DMS114 treated with DMSO at 0.1 percent for 48 hours (cell line): Measurements from ENCODE around the gene KIAA1755.
"Not testable (repeated sequence)": the region's sequence is repeated elsewhere in the genome, so short reads cannot be mapped to it uniquely, and the experiment has no call there.

Source experiments
- DNase-seq: peaks from one replicate; lab custom pipeline; 2025; ENCODE audit not compliant: unreplicated experiment; lab: John Stamatoyannopoulos, UW

The KIAA1755 gene

DNA sequence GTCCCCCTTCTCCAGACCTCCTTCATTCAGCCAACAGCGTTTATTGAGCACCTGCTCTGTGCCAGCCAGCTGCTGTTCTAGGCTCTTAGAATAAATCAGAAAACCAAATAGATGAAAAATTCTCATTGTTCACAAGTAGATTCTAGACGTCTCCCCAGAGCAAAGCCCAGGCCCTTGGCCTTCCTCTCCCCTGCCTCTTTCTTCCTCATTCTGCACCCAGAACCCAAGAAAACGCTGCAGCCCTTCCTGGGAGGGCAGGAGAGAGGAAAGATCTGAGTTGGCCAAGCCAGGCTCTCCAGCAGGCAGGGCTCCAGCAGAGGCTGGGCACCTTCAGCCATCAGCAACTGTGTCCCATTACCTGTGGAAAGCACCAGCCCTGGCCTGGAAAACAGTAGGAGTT is 31.4 kb upstream of the KIAA1755 start:
- DNase-seq = no peak

GRCh38 chr20:38290829-38291814 is 30.6 kb upstream of the KIAA1755 start:
- no peak for DNase-seq

GRCh38 chr20:38286586-38287531 is 26.3 kb upstream of the KIAA1755 start:
- no peak for DNase-seq

DNA sequence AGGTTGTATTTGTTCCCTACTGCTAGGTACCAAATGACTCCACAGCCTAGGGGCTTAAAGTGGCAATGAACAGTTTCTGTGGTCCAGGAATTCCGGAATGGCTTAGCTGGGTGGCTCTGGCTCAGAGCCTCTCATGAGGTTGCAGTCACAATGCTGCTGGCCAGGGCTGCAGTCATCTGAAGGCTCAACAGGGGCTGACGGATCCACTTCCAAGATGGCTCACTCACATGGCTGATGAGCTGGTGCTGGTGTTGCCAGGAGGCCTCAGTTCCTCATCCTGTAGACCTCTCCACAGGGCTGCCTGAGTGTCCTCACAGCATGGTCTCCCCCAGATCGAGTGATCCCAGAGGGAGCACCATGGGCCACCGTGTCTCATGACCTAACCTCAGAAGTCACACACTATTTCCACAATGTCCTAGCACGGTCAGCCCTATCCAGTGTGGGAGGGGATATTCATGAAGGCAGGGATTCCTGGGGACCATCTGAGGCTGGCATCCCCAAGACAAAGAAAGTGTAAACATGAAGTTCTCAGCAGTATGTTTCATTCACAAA is 24.4 kb upstream of the KIAA1755 start:
- no peak for DNase-seq

DNA sequence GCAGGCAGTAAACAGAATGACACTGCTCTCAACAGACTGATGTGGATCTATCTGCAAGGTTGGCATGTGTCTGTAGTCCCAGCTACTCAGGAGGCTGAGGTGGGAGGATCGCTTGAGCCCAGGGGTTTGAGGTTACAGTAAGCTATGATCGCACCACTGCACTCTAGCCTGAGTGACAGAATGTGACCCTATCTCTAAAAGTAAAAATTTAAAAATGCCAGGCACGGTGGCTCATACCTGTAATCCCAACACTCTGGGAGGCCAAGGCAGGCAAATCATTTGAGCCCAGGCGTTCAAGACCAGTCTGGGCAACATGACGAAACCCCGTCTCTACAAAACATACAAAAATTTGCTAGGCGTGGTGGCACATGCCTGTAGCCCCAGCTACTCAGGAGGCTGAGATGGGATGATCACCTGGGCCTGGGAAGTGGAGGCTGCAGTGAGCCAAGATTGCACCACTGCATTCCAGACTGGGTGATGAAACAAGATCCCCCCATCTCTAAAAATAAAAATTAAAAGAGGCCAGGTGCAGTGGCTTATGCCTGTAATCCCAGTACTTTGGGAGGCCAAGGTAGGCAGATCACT is 23.6 kb upstream of the KIAA1755 start:
- not testable (repeated sequence) for DNase-seq

DNA sequence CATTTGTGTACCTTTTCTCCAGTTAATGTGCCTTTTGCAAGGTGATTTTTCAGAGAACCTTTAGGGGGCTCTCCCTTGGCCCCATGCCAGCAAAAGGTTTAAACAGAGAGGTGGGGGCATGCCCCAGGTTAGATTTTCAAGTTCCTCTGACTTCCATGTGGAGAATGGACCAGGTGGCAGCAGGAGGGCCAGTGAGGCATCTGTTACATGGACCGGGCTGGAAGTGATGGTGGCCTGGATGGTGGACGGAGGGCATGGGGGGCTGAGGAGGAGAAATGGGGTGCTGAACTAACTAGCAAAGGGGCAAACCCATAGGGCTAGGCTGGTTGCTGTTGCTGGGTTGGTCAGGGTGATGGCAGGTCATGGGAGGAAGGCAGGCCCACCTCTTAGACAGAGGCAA is 22.7 kb upstream of the KIAA1755 start:
- DNase-seq = no peak

DNA sequence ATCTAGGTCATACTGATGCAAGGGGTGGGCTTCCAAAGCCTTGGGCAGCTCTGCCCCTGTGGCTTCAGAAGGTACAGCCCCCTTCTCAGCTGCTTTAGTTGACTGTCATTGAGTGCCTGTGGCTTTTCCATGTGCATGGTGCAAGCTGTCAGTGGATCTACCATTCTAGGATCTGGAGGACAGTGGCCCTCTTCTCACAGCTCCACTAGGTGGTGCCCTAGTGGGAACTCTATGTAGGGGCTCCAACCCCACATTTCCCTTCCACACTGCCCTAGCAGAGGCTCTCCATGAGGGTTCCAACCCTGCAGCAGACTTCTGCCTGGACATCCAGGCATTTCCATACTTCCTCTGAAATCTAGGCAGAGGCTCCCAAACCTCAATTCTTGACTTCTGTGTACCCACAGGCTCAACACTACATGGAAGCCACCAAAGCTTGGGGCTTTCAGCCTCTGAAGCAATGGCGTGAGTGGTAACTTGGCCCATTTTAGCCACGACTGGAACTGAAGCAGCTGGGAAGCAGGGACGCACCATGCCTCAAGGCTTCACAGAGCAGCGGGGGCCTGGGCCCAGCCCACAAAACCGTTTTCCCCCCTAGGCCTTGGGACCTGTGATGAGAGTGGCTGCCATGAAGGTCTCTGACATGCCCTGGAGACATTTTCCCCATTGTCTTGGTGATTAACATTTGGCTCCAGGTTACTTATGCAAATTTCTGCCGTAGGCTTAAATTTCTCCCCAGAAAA is 20.8 kb upstream of the KIAA1755 start:
- DNase-seq = not testable (repeated sequence)

DNA sequence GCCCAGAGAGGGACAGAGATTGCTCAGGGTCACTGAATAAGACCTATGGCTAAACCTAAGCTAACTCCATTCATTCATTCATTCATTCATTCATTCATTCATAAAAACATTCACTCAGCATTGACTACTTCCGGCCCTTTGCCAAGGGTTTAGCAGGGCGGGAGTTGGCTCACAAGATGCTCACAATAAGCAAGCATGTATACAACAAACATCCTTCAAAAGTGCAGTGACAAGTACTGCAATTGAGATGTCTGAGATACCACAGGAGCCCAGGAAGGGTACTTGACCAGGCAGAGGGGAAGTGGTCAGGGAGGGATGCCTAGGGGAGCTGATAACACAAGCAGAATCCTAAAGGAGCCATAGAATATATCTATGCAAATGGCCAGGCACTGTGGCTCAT is 18.2 kb upstream of the KIAA1755 start:
- no peak for DNase-seq

- no peak for DNase-seq
Observed at GRCh38 chr20:38278131-38278530, 17.6 kb upstream of the KIAA1755 start.

GRCh38 chr20:38277691-38278090 is 17.2 kb upstream of the KIAA1755 start:
- no peak for DNase-seq

DNA sequence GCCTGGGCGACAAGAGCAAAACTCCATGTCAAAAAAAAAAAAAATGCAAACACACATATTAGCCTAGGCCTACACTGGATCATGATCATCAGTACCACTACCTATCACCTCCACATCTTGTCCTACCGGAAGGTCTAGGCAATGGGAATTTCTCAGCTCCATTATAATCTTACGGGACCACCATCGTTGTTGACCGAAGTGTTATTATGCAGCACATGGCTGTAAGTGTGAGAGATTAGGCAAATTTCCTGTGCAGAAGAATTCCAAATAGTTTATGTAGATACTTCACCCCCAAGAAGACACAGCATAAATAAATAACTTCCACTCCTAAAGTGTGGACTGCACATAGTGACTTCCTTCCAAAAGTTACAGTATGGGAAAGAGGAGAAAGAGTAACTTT is 16.8 kb upstream of the KIAA1755 start:
- no peak for DNase-seq

- no peak for DNase-seq
Observed at GRCh38 chr20:38275815-38276550, 15.4 kb upstream of the KIAA1755 start.

- DNase-seq = no peak
Observed at GRCh38 chr20:38272961-38273360, 12.4 kb upstream of the KIAA1755 start.

- no peak for DNase-seq
Observed at GRCh38 chr20:38272398-38272797, 11.9 kb upstream of the KIAA1755 start.

DNA sequence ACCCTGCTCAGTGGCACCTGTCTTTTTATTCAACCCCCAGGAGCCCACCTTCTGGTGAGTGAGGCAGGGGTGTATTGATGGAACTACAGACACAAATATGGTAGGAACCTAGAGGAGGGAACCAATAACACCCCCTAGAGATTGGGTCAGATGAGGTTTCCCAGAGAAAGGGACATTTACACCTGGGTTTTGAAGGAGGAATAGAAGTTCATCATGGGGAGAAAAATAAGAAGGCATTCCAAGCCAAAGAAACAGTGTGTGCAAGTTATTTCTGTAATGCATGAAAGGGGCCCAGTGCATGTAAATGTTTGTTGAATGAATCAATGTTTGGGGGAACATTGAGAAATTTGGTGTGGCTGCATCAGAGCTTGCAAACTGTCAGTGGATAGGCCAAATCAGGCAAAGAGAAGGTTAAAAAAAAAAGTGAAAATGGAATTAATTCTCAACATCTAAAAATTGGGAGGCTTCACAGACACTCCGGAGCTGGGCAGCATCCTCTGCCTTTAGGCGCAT is 11.1 kb upstream of the KIAA1755 start:
- no peak for DNase-seq

DNA sequence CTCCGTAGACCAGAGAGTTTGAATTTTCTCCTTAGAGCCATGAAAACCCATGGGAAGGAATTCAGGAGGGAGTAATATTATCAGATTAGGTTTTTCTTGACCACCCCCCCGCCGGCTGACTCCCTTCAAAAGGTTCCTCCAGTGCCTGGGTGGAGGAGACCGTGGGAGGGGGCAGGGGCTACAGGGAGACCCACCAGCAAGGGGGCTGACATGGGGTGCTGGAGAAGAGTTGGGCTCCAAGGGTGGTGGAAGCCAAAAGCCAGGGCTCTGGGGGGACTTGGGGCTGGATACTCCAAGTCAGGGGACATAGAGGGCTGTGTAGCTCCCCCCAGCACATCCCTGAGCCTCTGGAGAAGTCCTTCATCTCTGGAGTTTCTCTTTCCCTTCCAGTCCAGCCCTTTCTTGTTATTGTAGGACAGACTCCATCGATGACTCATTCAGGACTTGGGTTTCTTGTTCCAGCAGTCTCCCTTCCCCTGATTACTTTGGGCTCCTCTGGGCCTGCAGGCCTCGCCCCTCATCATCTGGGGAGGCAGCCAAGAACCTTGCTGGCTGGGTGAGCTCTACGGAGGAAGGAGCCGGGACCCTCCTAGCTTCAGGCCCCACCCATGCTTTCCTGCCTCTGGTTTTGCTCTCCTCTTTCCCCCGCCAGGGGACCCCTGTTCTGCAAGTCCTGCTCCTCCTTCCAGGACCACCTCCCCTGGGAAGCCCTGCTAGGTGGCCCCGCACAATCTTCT is 10.5 kb upstream of the KIAA1755 start:
- DNase-seq = no peak

GRCh38 chr20:38269715-38270114 is 9.2 kb upstream of the KIAA1755 start:
- DNase-seq = no peak

DNA sequence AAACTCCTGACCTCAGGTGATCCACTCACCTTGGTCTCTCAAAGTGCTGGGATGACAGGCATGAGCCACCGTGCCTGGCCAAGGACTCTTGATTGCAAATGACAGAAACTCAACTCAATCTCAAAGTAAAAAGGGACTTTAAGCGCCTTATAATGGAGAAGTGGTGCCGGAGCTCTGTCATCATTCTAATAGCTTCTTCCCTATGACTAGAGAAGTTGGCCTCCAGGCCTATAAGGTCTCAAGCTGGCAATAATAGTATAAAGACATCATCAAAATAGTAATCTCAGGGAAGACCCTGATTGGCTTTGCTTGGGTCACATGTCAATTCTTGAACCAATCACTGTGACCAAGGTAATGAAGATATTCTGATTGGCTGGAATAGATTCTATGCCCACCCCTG is 8.5 kb upstream of the KIAA1755 start:
- DNase-seq = no peak
